GM23248 (cell line): ENCODE measurements around the gene FANCE. TPM values are rescaled to one million over a fixed set of nuclear protein-coding genes. Genes with fewer than 3 reads are reported as not detected.

Source experiments
- DNase-seq: peaks from one replicate; pipeline ENCODE4 v3.0.0-alpha.2; 2015
- H2AFZ ChIP-seq: fragments of 200-600 bp; sonication (generic); 2 replicates; pipeline ENCODE4 v1.6.1; 2016; ENCODE audit warnings: antibody characterized with exemption
- H3F3A ChIP-seq: fragments of 200-600 bp; sonication (generic); 2 replicates; pipeline ENCODE4 v1.6.1; 2016; ENCODE audit warnings: mild to moderate bottlenecking, antibody characterized with exemption, mixed run types; ENCODE audit not compliant: insufficient read depth
- H3K27ac ChIP-seq: fragments of 200-600 bp; sonication (generic); 2 replicates; pipeline ENCODE4 v1.5.1; 2016; ENCODE audit warnings: mild to moderate bottlenecking
- H3K27me3 ChIP-seq: fragments of 200-600 bp; sonication (generic); replicated peaks from 2 replicates; pipeline ENCODE4 v1.6.1; 2016; ENCODE audit warnings: mild to moderate bottlenecking; ENCODE audit not compliant: insufficient read depth
- H3K36me3 ChIP-seq: fragments of 200-600 bp; sonication (generic); 2 replicates; pipeline ENCODE4 v1.6.1; 2016; ENCODE audit warnings: low read depth, mild to moderate bottlenecking
- H3K4me1 ChIP-seq: fragments of 200-600 bp; sonication (generic); 2 replicates; pipeline ENCODE4 v1.6.1; 2016; ENCODE audit warnings: mild to moderate bottlenecking; ENCODE audit not compliant: insufficient read depth
- H3K4me2 ChIP-seq: fragments of 200-600 bp; sonication (generic); one replicate; pipeline ENCODE4 v1.6.1; 2016; ENCODE audit warnings: mild to moderate bottlenecking; ENCODE audit not compliant: unreplicated experiment
- H3K4me3 ChIP-seq: fragments of 200-600 bp; sonication (generic); 2 replicates; pipeline ENCODE4 v1.5.1; 2016; ENCODE audit warnings: mild to moderate bottlenecking
- H3K79me2 ChIP-seq: fragments of 200-600 bp; sonication (generic); 2 replicates; pipeline ENCODE4 v1.6.1; 2016; ENCODE audit warnings: mild to moderate bottlenecking; ENCODE audit not compliant: insufficient read depth
- H3K9ac ChIP-seq: fragments of 200-600 bp; sonication (generic); 2 replicates; pipeline ENCODE4 v1.6.1; 2016; ENCODE audit warnings: mild to moderate bottlenecking
- H3K9me2 ChIP-seq: fragments of 200-600 bp; sonication (generic); 2 replicates; pipeline ENCODE4 v1.6.1; 2016; ENCODE audit warnings: mixed run types, mild to moderate bottlenecking, moderate library complexity; ENCODE audit not compliant: insufficient read depth
- H3K9me3 ChIP-seq: fragments of 200-600 bp; sonication (generic); one replicate; pipeline ENCODE4 v1.6.1; 2017; ENCODE audit warnings: low read depth
- H4K20me1 ChIP-seq: fragments of 200-600 bp; sonication (generic); 2 replicates; pipeline ENCODE4 v1.6.0; 2016; ENCODE audit not compliant: insufficient read depth
- EZH2 ChIP-seq: fragments of 200-600 bp; sonication (generic); IDR thresholded peaks from 2 replicates; pipeline ENCODE4 v1.6.1; 2018; ENCODE audit warnings: antibody characterized with exemption, mild to moderate bottlenecking; ENCODE audit not compliant: insufficient read depth, poor library complexity, severe bottlenecking
- EZH2phosphoT487 ChIP-seq: fragments of 200-600 bp; sonication (generic); IDR thresholded peaks from 2 replicates; pipeline ENCODE4 v1.6.1; 2018; ENCODE audit warnings: antibody characterized with exemption, moderate library complexity, mild to moderate bottlenecking, low read depth; ENCODE audit not compliant: insufficient read depth
- WGBS, 2 experiments: methylation state at CpG; one replicate each; pipeline ENCODE4 v1.1.6; 2015 to 2017; ENCODE audit warnings: low lambda C conversion rate in 2 of 2, low coverage in 1 of 2; ENCODE audit errors: missing lambda C conversion rate in 2 of 2; 5-methylcytosine and 5-hydroxymethylcytosine counted together
- in situ Hi-C: fragments of 300-500 bp; cut with MboI; formaldehyde crosslinking; loops from 2 replicates; pipeline ENCODE4 v1.15.0; 2020
- polyA plus RNA-seq: library from polyadenylated mRNA; unstranded; fragments of >200 nt; fragmentation: Nextera tagmentation; extraction: Ambion mirVana; gene quantifications from 2 replicates; pipeline ENCODE4 v1.2.1, GENCODE V29; 2016
- total RNA-seq: library from RNA; depleted of rRNA; stranded (reverse); fragments of >200 nt; shearing (Covaris generic); gene quantifications from 2 replicates; pipeline ENCODE4 v1.2.3, GENCODE V29; 2014

FANCE gene
- total and polyA plus RNA-seq, 2 experiments from 2014 or later = 4.3 to 9.7 TPM

DNA sequence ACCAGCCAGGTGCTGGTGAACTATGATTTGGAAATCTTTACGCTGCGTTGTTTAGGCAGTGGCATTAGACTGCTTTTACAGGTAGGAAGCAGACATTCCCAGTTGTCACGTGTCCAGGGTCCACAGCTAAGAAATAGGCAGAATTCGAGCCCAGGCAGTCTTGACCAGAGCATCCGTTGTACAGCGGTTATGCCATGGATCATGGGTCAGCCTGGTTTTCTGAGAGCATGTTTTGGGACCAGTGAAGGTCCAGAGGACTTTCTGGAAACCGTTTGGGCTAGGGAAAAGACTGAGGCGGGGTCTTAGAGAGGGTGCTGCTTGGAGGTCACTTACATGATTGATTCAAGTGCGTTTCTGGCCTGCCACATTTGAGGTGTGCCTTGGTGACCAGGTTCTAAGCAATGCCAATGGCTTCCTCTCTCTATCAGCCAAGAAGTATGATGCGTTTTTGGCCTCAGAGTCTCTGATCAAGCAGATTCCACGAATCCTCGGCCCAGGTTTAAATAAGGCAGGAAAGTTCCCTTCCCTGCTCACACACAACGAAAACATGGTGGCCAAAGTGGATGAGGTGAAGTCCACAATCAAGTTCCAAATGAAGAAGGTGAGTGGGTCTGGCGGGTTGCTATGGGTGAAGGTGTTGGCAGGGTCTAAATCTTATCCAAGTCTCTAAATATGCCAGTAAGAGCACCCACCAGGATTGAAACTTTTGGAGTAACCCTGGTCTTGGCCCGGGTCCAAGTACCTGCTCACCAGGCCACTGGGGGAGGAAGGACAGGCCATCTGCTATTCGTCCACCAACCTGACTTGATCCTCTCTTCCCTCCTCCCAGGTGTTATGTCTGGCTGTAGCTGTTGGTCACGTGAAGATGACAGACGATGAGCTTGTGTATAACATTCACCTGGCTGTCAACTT is 17.9 kb downstream of the FANCE start:
- H3F3A ChIP-seq = peaks cover 48% of the 10 kb centered on the region
- peak overlapping the region; percentile 98 for H3K4me2 ChIP-seq
- H3K4me3 ChIP-seq = peak overlapping the region; percentile 88
- TF ChIP-seq EZH2 (no peak), EZH2phosphoT487 (no peak)
- peak overlapping the region; percentile 96 for H3K9ac ChIP-seq
- H3K9me3 ChIP-seq = no peaks in the 10 kb centered on the region
- H2AFZ ChIP-seq = no peak overlapping the region
- WGBS, 2 experiments = 49 to 53% methylated on average over 18 of the region's 18 CpGs
- H3K36me3 ChIP-seq = peaks cover 38% of the 10 kb centered on the region
- peaks cover 21% of the 10 kb centered on the region for H3K4me1 ChIP-seq
- no peaks in the 10 kb centered on the region for H3K9me2 ChIP-seq
- H4K20me1 ChIP-seq = peaks cover 19% of the 10 kb centered on the region
- peak; percentile 42 for DNase-seq
- H3K79me2 ChIP-seq = peaks cover 40% of the 10 kb centered on the region
- no peaks in the 10 kb centered on the region for H3K27me3 ChIP-seq
- H3K27ac ChIP-seq = peak overlapping the region; percentile 88
- in situ Hi-C loops = no loop called here

- 77 to 81% methylated on average over 3 of the region's 3 CpGs for WGBS, 2 experiments
- DNase-seq = peak; percentile 20
- no peak for TF ChIP-seq EZH2phosphoT487
Measured at GRCh38 chr6:35470663-35471120, 18.6 kb downstream of the FANCE start.

DNA sequence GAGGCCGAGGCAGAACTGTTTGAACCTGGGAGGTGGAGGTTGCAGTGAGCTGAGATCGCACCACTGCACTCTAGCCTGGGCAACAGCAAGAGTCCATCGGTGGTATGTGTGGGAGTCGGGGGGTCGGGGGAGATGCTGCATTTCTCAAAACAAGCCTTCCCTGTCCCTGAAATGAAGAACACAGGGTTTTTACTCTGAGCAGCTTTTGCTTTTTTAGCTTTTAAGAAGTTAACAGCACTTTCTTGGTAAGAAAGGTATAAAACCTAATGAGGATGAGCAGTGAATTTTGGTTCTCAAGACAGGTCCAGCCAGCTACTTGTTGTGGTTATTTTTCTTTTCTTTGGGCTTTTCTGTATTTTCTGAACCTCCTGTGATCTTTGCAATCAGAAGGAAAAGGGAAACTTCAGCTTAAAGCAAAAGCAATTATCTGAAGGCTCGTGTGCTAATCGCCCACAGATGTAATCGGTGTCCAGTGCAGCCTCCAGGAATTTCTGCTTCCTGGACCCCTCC is 19.8 kb downstream of the FANCE start:
- H4K20me1 ChIP-seq = peaks cover 19% of the 10 kb centered on the region
- in situ Hi-C loops = no loop called here
- H3K27ac ChIP-seq = peak overlapping the region; percentile 51
- TF ChIP-seq EZH2 (no peak), EZH2phosphoT487 (no peak)
- peak overlapping the region; percentile 98 for H3K4me2 ChIP-seq
- WGBS, 2 experiments = 56 to 60% methylated on average over 8 of the region's 8 CpGs
- no peaks in the 10 kb centered on the region for H3K27me3 ChIP-seq
- peaks cover 38% of the 10 kb centered on the region for H3K36me3 ChIP-seq
- peaks cover 40% of the 10 kb centered on the region for H3K79me2 ChIP-seq
- peaks cover 21% of the 10 kb centered on the region for H3K4me1 ChIP-seq
- H3K9me2 ChIP-seq = no peaks in the 10 kb centered on the region
- no peak overlapping the region for H2AFZ ChIP-seq
- no peak for DNase-seq
- peak overlapping the region; percentile 96 for H3K9ac ChIP-seq
- peak overlapping the region; percentile 16; the same call in 1 of the 2 replicates for H3K4me3 ChIP-seq
- H3F3A ChIP-seq = peaks cover 57% of the 10 kb centered on the region
- no peaks in the 10 kb centered on the region for H3K9me3 ChIP-seq

More at GRCh38 chr6:35470663-35471120, 18.6 kb downstream of the FANCE start:
- Histone ChIP-seq H3K36me3 (peaks cover 38% of the 10 kb centered on the region), H3K27me3 (no peaks in the 10 kb centered on the region), H2AFZ (no peak overlapping the region), H3K4me1 (peaks cover 21% of the 10 kb centered on the region), H3K79me2 (peaks cover 40% of the 10 kb centered on the region), H3K9ac (peak overlapping the region; percentile 96), H3K9me3 (no peaks in the 10 kb centered on the region), H3F3A (peaks cover 48% of the 10 kb centered on the region), H4K20me1 (peaks cover 19% of the 10 kb centered on the region), H3K4me3 (peak overlapping the region; percentile 88), H3K9me2 (no peaks in the 10 kb centered on the region), H3K27ac (peak overlapping the region; percentile 3; the same call in 1 of the 2 replicates), H3K4me2 (peak overlapping the region; percentile 98)
- in situ Hi-C loops = no loop called here

- Histone ChIP-seq H3K4me1 (peaks cover 21% of the 10 kb centered on the region), H3K4me2 (no peak overlapping the region), H3K79me2 (peaks cover 39% of the 10 kb centered on the region), H3K36me3 (peaks cover 38% of the 10 kb centered on the region), H4K20me1 (peaks cover 19% of the 10 kb centered on the region), H3K9me2 (no peaks in the 10 kb centered on the region), H2AFZ (no peak overlapping the region), H3F3A (peaks cover 64% of the 10 kb centered on the region), H3K9me3 (no peaks in the 10 kb centered on the region), H3K4me3 (no peak overlapping the region), H3K9ac (no peak overlapping the region), H3K27me3 (no peaks in the 10 kb centered on the region), H3K27ac (no peak overlapping the region)
- DNase-seq = no peak
- TF ChIP-seq EZH2 (no peak), EZH2phosphoT487 (no peak)
- in situ Hi-C loops = no loop called here
- WGBS, 2 experiments = 85 to 86% methylated on average over 9 of the region's 9 CpGs
Measured at GRCh38 chr6:35473075-35473849, 21.1 kb downstream of the FANCE start.
